Fibroblast of mammary gland (primary cell): Measurements from ENCODE around the gene SCAF4.

Experiments
- DNase-seq: peaks from one replicate; pipeline ENCODE4 v3.0.0-alpha.2; 2010; ENCODE audit warnings: low read depth
- H3K4me3 ChIP-seq: 2 replicates; pipeline ENCODE4 v1.5.1; 2011; ENCODE audit warnings: low read depth, mild to moderate bottlenecking, low read length, moderate library complexity; ENCODE audit not compliant: control insufficient read depth
- TF ChIP-seq, protein P1 (sequence below): conservative IDR thresholded peaks from 2 replicates; pipeline ENCODE4 v1.5.1; 2011; ENCODE audit warnings: low read depth, low read length, inconsistent platforms; ENCODE audit not compliant: control insufficient read depth, insufficient read depth

SCAF4 gene

GRCh38 chr21:31714741-31715365 lies 17.1 kb downstream of the SCAF4 start:
- TF ChIP-seq, protein P1, sequence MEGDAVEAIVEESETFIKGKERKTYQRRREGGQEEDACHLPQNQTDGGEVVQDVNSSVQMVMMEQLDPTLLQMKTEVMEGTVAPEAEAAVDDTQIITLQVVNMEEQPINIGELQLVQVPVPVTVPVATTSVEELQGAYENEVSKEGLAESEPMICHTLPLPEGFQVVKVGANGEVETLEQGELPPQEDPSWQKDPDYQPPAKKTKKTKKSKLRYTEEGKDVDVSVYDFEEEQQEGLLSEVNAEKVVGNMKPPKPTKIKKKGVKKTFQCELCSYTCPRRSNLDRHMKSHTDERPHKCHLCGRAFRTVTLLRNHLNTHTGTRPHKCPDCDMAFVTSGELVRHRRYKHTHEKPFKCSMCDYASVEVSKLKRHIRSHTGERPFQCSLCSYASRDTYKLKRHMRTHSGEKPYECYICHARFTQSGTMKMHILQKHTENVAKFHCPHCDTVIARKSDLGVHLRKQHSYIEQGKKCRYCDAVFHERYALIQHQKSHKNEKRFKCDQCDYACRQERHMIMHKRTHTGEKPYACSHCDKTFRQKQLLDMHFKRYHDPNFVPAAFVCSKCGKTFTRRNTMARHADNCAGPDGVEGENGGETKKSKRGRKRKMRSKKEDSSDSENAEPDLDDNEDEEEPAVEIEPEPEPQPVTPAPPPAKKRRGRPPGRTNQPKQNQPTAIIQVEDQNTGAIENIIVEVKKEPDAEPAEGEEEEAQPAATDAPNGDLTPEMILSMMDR, result no peak
- H3K4me3 ChIP-seq, result no peak overlapping the region
- no peak for DNase-seq

DNA sequence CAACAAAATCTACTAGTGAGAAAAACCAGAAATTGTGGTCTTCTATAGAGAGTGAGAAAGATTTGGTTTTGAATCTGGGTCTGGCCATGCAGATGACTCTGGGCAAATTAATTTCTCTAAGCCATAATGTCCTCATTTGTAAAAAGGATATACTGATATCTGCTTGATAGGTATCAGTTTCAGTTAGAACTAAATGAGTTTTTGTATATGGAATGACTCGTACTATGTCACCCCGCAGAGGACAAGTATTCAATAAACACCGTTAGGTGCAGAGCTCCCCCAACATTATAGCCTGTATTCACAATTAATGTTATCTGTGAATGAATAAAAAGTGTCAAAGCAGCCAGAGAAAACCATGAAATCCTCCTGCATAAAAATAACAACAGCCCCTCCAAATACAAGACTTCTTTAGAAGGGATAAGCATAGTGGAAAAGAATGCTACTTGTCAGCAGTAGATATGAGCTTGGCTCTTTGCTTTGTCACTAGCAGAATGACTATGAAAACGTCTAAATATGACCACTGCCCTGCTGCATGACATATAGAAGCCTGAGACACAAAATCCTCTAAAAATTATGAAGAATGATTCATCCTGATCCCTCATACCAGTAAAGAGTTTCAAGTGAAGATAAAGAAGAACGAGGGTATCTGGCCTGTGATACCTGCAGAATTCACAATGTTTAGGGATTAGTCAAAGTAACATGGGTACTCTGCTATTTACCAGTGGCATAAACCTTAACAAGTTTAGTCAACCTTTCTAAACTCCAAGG lies 17.8 kb downstream of the SCAF4 start:
- no peak overlapping the region for H3K4me3 ChIP-seq
- TF ChIP-seq, protein P1, result no peak
- peak; percentile 28 for DNase-seq

DNA sequence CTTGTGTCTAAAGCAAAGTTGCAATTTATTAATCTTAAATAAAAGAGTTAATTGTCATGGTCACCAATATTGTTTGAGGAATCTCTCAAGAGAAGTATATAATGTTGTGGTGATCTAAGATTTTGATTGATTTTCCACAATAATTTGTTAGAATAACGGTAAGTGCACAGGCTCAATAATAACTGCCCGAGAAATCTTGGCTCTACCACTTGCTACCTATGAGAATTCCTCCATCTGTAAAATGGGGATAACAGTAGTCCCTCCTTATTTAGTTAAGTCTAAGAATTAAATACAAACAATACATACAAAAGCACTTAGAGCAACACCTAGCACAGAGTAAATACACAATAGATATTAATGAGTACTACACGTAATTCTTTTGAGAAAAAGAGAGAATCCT lies 18.8 kb downstream of the SCAF4 start:
- TF ChIP-seq, protein P1, result no peak
- no peak overlapping the region for H3K4me3 ChIP-seq
- no peak for DNase-seq

- TF ChIP-seq, protein P1, result no peak
- no peak overlapping the region for H3K4me3 ChIP-seq
- DNase-seq, result no peak
Observed at GRCh38 chr21:31711745-31712285, 20.1 kb downstream of the SCAF4 start.

- no peak overlapping the region for H3K4me3 ChIP-seq
- TF ChIP-seq, protein P1, result no peak
- DNase-seq, result no peak
Observed at GRCh38 chr21:31711326-31711725, 20.6 kb downstream of the SCAF4 start.

- H3K4me3 ChIP-seq, result no peak overlapping the region
- TF ChIP-seq, protein P1, result no peak
- DNase-seq, result peak; percentile 72
Observed at GRCh38 chr21:31710586-31710985, 21.3 kb downstream of the SCAF4 start.
